ENCODE data around the gene VPS25. TPM values are rescaled to one million over a fixed set of nuclear protein-coding genes. Genes with fewer than 3 reads are reported as not detected.

The VPS25 gene
- total and polyA plus RNA-seq, 11 donors: 32.7 to 88.4 (median 37.9) TPM

GRCh38 chr17:42744806-42745617 is 28.2 kb upstream of the VPS25 start, which contains the start of gene EZH1:
TSS of gene EZH1 (minus strand) at chr17:42745040. CDS start at chr17:42728941, 16,099 bp downstream.
- DNase-seq (peak; percentile 90 to 96 (median 92)), ATAC-seq (peak; percentile 90 to 98 (median 98))
- no peak for TF ChIP-seq CTCF (IDR thresholded peaks at IDR 0.05)
- peak in 1 of 2 donors; percentile 83 for TF ChIP-seq POLR2A (IDR thresholded peaks at IDR 0.05)
- Histone ChIP-seq H3K4me3 (peak within 1 kb of the TSS; percentile 61 to 94 (median 80)), H3K9me3 (no peaks in the 10 kb centered on the region), H3K27ac (peak within 1 kb of the TSS; percentile 83 to 99 (median 92)), H3K27me3 (no peaks in the 10 kb centered on the region), H3K4me1 (peaks cover 7 to 50% (median 40%) of the 10 kb centered on the region in 12 donors), H3K36me3 (peaks cover 0 to 9% (median 0%) of the 10 kb centered on the region in 9 donors)
- intact Hi-C loops (cut with DNase I): loop anchor here in 3 of 10 donors (1.0 to 10.0 kb wide), 3 partner anchors 18 to 80 kb away; partner anchors contain the start of gene BECN1 (in 1 of the 3)
- WGBS, 4 donors: 5 to 17% (median 8%) methylated on average over 15 to 50 of the region's 50 CpGs

GRCh38 chr17:42748202-42748907 is 24.9 kb upstream of the VPS25 start:
- Histone ChIP-seq H3K4me3 (no peak overlapping the region), H3K27me3 (no peaks in the 10 kb centered on the region), H3K36me3 (no peaks in the 10 kb centered on the region), H3K9me3 (no peaks in the 10 kb centered on the region), H3K4me1 (peaks cover 7 to 60% (median 46%) of the 10 kb centered on the region in 12 donors), H3K27ac (peak overlapping the region in 11 of 12 donors; percentile 17 to 84 (median 58))
- 48 to 58% (median 55%) methylated on average over 7 of the region's 7 CpGs for WGBS, 4 donors
- TF ChIP-seq CTCF (IDR thresholded peaks at IDR 0.05) (no peak), POLR2A (IDR thresholded peaks at IDR 0.05) (no peak)
- intact Hi-C loops (cut with DNase I): loop anchor here in 2 of 10 donors (2.0 to 10.0 kb wide), 2 partner anchors 14 to 76 kb away; partner anchors contain the start of gene BECN1 (in 1 of the 2)
- DNase-seq (no peak), ATAC-seq (peak in 1 of 4 donors; percentile 9)

DNA sequence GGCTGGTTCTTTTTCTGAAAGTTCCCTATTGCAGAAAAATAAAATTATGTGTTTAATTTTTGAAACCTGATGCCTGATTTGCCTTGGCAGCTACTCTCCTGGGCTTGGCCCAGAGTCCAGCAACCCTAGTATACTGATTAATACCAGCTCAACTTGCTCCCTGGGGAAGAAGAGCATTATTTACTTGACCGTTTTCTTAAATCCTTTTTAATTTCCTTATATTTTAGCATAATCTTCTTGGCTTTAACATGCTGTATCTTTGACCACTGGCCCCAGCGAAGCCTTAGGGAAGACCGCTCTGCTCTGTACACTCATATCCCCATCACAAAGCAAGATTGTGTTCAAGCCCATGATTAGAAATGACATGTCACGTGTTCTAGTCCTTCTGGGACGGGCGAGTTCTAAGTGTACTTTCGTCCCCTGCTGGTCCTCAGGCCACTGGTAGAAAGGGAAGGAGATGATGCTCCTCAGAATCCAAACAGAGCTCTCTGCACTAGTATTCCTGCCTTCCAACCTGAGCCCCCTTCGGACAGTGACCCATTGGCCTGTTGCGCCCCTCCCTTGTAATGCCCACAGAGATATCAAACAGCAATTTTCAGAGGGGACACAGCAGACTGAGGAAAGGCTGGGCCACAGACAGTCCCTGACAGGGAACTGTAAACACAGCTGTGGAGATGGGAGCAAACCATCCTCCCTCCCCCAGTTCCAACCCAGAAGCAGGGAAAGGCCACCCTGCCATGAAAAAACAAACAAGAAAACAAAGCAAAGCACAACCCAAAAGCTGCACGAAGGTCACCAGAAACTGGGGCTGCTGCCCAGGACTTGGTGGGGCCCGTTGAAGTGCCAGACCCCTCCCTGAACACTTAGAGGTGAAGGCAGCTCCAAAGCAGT is 24.1 kb upstream of the VPS25 start:
- intact Hi-C loops (cut with DNase I): loop anchor here in 2 of 10 donors (2.0 to 10.0 kb wide), 2 partner anchors 14 to 76 kb away; partner anchors contain the start of gene BECN1 (in 1 of the 2)
- Histone ChIP-seq H3K36me3 (no peaks in the 10 kb centered on the region), H3K27ac (peak overlapping the region in 11 of 12 donors; percentile 40 to 84 (median 58)), H3K9me3 (no peaks in the 10 kb centered on the region), H3K27me3 (peaks cover 0 to 2% (median 0%) of the 10 kb centered on the region in 9 donors), H3K4me1 (peaks cover 7 to 52% (median 39%) of the 10 kb centered on the region in 12 donors), H3K4me3 (no peak overlapping the region)
- DNase-seq (no peak), ATAC-seq (peak in 1 of 4 donors; percentile 35)
- WGBS, 4 donors: 56 to 69% (median 65%) methylated on average over 11 of the region's 11 CpGs
- TF ChIP-seq CTCF (IDR thresholded peaks at IDR 0.05): peak in 1 of 12 donors; percentile 4
- TF ChIP-seq POLR2A (IDR thresholded peaks at IDR 0.05): no peak

Data from heart left ventricle (tissue), 16 donors.